NCI-H748 treated with DMSO at 0.1 percent for 48 hours (cell line): ENCODE measurements around the gene CEACAM8.
"Not testable (repeated sequence)": the region's sequence is repeated elsewhere in the genome, so short reads cannot be mapped to it uniquely, and the experiment has no call there.

Source experiments
- DNase-seq: peaks from one replicate; lab custom pipeline; 2025; lab: John Stamatoyannopoulos, UW

Gene CEACAM8

GRCh38 chr19:42594617-42595489 lies at the start of gene CEACAM8:
Gene CEACAM8, minus strand, starts transcription at chr19:42594924. Its CDS starts 96 bp downstream, at chr19:42594828.
- no peak for DNase-seq

GRCh38 chr19:42639324-42640092 lies 44.8 kb upstream of the CEACAM8 start:
- not testable (repeated sequence) for DNase-seq

- no peak for DNase-seq
Measured at GRCh38 chr19:42635233-42635539, 40.5 kb upstream of the CEACAM8 start.

- DNase-seq = peak; percentile 33
Measured at GRCh38 chr19:42634409-42635232, 39.9 kb upstream of the CEACAM8 start.

- no peak for DNase-seq
Measured at GRCh38 chr19:42629191-42629590, 34.5 kb upstream of the CEACAM8 start.

- no peak for DNase-seq
Measured at GRCh38 chr19:42628411-42629140, 33.9 kb upstream of the CEACAM8 start.

- no peak for DNase-seq
Measured at GRCh38 chr19:42627916-42628315, 33.2 kb upstream of the CEACAM8 start.

GRCh38 chr19:42626181-42626580 lies 31.5 kb upstream of the CEACAM8 start:
- DNase-seq = no peak

- no peak for DNase-seq
Measured at GRCh38 chr19:42619271-42619670, 24.5 kb upstream of the CEACAM8 start.

- no peak for DNase-seq
Measured at GRCh38 chr19:42613666-42614065, 18.9 kb upstream of the CEACAM8 start.

- DNase-seq = not testable (repeated sequence)
Measured at GRCh38 chr19:42610401-42610915, 15.7 kb upstream of the CEACAM8 start.

- DNase-seq = peak; percentile 75
Measured at GRCh38 chr19:42606660-42607351, 12.1 kb upstream of the CEACAM8 start.

- DNase-seq = no peak
Measured at GRCh38 chr19:42601811-42602443, 7.2 kb upstream of the CEACAM8 start.

- no peak for DNase-seq
Measured at GRCh38 chr19:42596391-42597072, 1.8 kb upstream of the CEACAM8 start.

- DNase-seq = no peak
Measured at GRCh38 chr19:42595550-42596172, 937 bp upstream of the CEACAM8 start.

- no peak for DNase-seq
Measured at GRCh38 chr19:42589792-42590191, 4.9 kb downstream of the CEACAM8 start.

- no peak for DNase-seq
Measured at GRCh38 chr19:42584466-42584865, 10.3 kb downstream of the CEACAM8 start.

- DNase-seq = no peak
Measured at GRCh38 chr19:42577016-42577415, 17.7 kb downstream of the CEACAM8 start.

GRCh38 chr19:42576241-42576640 lies 18.5 kb downstream of the CEACAM8 start:
- no peak for DNase-seq
